ENCODE data around the gene TUBB1.
A peak's percentile ranks its signal among the peaks of the same experiment; 100 is the strongest.

Gene TUBB1

GRCh38 chr20:59064214-59064722 is 45.0 kb downstream of the TUBB1 start (continued):
- TF ChIP-seq TRIM28 (IDR thresholded peaks at IDR 0.05; ENCODE audit: borderline replicate concordance, low read length) (0 out of 2 replicates have a peak, but pooled peaks have one; percentile 37), ZNF362 (tag by site-specific recombination; IDR thresholded peaks at IDR 0.05) (no peak), EGR2 (tag by site-specific recombination; IDR thresholded peaks at IDR 0.05; ENCODE audit: low read depth) (no peak), ZFP37 (tag by site-specific recombination; IDR thresholded peaks at IDR 0.05) (no peak), ZBTB10 (tag by site-specific recombination; IDR thresholded peaks at IDR 0.05) (no peak), ZNF501 (tag by site-specific recombination; IDR thresholded peaks at IDR 0.05) (no peak), RBAK (tag by site-specific recombination; IDR thresholded peaks at IDR 0.05) (no peak), SCRT1 (tag by site-specific recombination; IDR thresholded peaks at IDR 0.05; ENCODE audit: borderline replicate concordance) (no peak), ELK4 (IDR thresholded peaks at IDR 0.05; ENCODE audit: borderline replicate concordance, low read depth, low read length) (no peak), KLF7 (tag by site-specific recombination; IDR thresholded peaks at IDR 0.05; ENCODE audit: borderline replicate concordance) (no peak), ZNF792 (tag by site-specific recombination; IDR thresholded peaks at IDR 0.05) (no peak), ZNF664 (tag by site-specific recombination; IDR thresholded peaks at IDR 0.05) (peak; percentile 67), ATF2 (tag by site-specific recombination; IDR thresholded peaks at IDR 0.05; ENCODE audit: low read depth) (no peak), ZNF169 (tag by site-specific recombination; IDR thresholded peaks at IDR 0.05) (no peak), ZNF350 (tag by site-specific recombination; IDR thresholded peaks at IDR 0.05) (no peak), ZNF398 (tag by site-specific recombination; IDR thresholded peaks at IDR 0.05) (no peak), KLF1 (tag by site-specific recombination; IDR thresholded peaks at IDR 0.05) (no peak), ZNF341 (tag by site-specific recombination; IDR thresholded peaks at IDR 0.05; ENCODE audit: low read depth) (no peak), IKZF3 (tag by site-specific recombination; IDR thresholded peaks at IDR 0.05) (peak; percentile 56), SP2 (tag by site-specific recombination; IDR thresholded peaks at IDR 0.05) (no peak), ZBTB26 (tag by site-specific recombination; optimal IDR thresholded peaks at IDR 0.05) (no peak)
